SU-DHL-6 (cell line): ENCODE data around the gene IGSF22.

Experiments used
- CTCF ChIP-seq: fragments of 200-600 bp; sonication (generic); IDR thresholded peaks from one replicate; pipeline ENCODE4 v1.5.1; 2017; ENCODE audit warnings: antibody characterized with exemption, mild to moderate bottlenecking, low read length, moderate library complexity; ENCODE audit not compliant: insufficient read depth, poor library complexity, severe bottlenecking
- EZH2phosphoT487 ChIP-seq: fragments of 200-600 bp; sonication (generic), shearing (Covaris generic); conservative IDR thresholded peaks from 2 replicates; pipeline ENCODE4 v1.6.1; 2018; ENCODE audit warnings: mild to moderate bottlenecking, antibody characterized with exemption, low read length, moderate library complexity, mixed read lengths

GRCh38 chr11:18733202-18733601, 7.2 kb upstream of the IGSF22 start:
- no peak for TF ChIP-seq CTCF
- TF ChIP-seq EZH2phosphoT487, result no peak
